ENCODE data around the gene TRIOBP.

Gene TRIOBP

GRCh38 chr22:37676736-37677492 lies 19.9 kb upstream of the TRIOBP start (continued):
- TF ChIP-seq ZBTB49 (tag by site-specific recombination; IDR thresholded peaks at IDR 0.05; ENCODE audit: low read depth) (no peak), ZNF280D (tag by site-specific recombination; IDR thresholded peaks at IDR 0.05) (no peak), ZNF76 (tag by site-specific recombination; IDR thresholded peaks at IDR 0.05; ENCODE audit: borderline replicate concordance, low read depth) (no peak), KLF7 (tag by site-specific recombination; IDR thresholded peaks at IDR 0.05; ENCODE audit: borderline replicate concordance) (peak; percentile 78; the same call in 1 of the 2 replicates), ZNF398 (tag by site-specific recombination; IDR thresholded peaks at IDR 0.05) (peak; percentile 99), ZNF777 (tag by site-specific recombination; IDR thresholded peaks at IDR 0.05; ENCODE audit: borderline replicate concordance) (no peak), ZNF654 (tag by site-specific recombination; IDR thresholded peaks at IDR 0.05; ENCODE audit: low read depth) (no peak), SCRT1 (tag by site-specific recombination; IDR thresholded peaks at IDR 0.05; ENCODE audit: borderline replicate concordance) (no peak), ZNF629 (tag by site-specific recombination; IDR thresholded peaks at IDR 0.05) (peak; percentile 88), ZNF433 (tag by site-specific recombination; IDR thresholded peaks at IDR 0.05; ENCODE audit: low read depth) (no peak), ZNF148 (tag by site-specific recombination; IDR thresholded peaks at IDR 0.05; ENCODE audit: borderline replicate concordance) (no peak), ZNF677 (tag by site-specific recombination; IDR thresholded peaks at IDR 0.05) (no peak), ZBTB11 (tag by site-specific recombination; conservative IDR thresholded peaks at IDR 0.05; ENCODE audit: low read depth) (no peak), SP7 (tag by site-specific recombination; IDR thresholded peaks at IDR 0.05) (peak; percentile 91), KLF8 (tag by site-specific recombination; IDR thresholded peaks at IDR 0.05) (peak; percentile 88), TSHZ1 (tag by site-specific recombination; IDR thresholded peaks at IDR 0.05; ENCODE audit: borderline replicate concordance) (peak; percentile 25; the same call in 1 of the 2 replicates), ZNF548 (tag by site-specific recombination; IDR thresholded peaks at IDR 0.05) (no peak), ZNF639 (tag by site-specific recombination; IDR thresholded peaks at IDR 0.05) (peak; percentile 66), ZNF544 (tag by site-specific recombination; IDR thresholded peaks at IDR 0.05) (no peak)

All from HEK293 (cell line).